ENCODE measurements around the gene ITIH4. TPM values are rescaled to one million over a fixed set of nuclear protein-coding genes. Genes with fewer than 3 reads are reported as not detected.
"Not testable (repeated sequence)": the region's sequence is repeated elsewhere in the genome, so short reads cannot be mapped to it uniquely, and the experiment has no call there.

The ITIH4 gene
- total RNA-seq, 1 donor from 2014 or later: 23.7 TPM

- H3K27ac ChIP-seq: no peak overlapping the region
- no peaks in the 10 kb centered on the region for H3K27me3 ChIP-seq (ENCODE audit: low read depth)
- H3K4me3 ChIP-seq: no peak overlapping the region
- no peak for TF ChIP-seq CTCF (IDR thresholded peaks at IDR 0.05)
- no peaks in the 10 kb centered on the region for H3K4me1 ChIP-seq
- H3K9me3 ChIP-seq: no peaks in the 10 kb centered on the region
- H3K36me3 ChIP-seq: no peaks in the 10 kb centered on the region
- DNase-seq: peak; percentile 20
- ATAC-seq: no peak
- intact Hi-C loops (cut with DNase I): no loop called here
These were observed 52.3 kb downstream of the ITIH4 start for GRCh38 chr3:52777959-52778805.

GRCh38 chr3:52777127-52777958 is 53.1 kb downstream of the ITIH4 start, which contains the start of gene ITIH1:
Gene ITIH1, plus strand, starts transcription at chr3:52777599. Its CDS starts 17 bp downstream, at chr3:52777616.
- Histone ChIP-seq H3K36me3 (no peaks in the 10 kb centered on the region), H3K27me3 (ENCODE audit: low read depth) (no peaks in the 10 kb centered on the region), H3K4me1 (no peaks in the 10 kb centered on the region), H3K9me3 (no peaks in the 10 kb centered on the region), H3K27ac (no peak within 1 kb of the TSS), H3K4me3 (no peak within 1 kb of the TSS)
- no peak for ATAC-seq
- intact Hi-C loops (cut with DNase I): no loop called here
- TF ChIP-seq CTCF (IDR thresholded peaks at IDR 0.05): no peak
- DNase-seq: peak; percentile 41

DNA sequence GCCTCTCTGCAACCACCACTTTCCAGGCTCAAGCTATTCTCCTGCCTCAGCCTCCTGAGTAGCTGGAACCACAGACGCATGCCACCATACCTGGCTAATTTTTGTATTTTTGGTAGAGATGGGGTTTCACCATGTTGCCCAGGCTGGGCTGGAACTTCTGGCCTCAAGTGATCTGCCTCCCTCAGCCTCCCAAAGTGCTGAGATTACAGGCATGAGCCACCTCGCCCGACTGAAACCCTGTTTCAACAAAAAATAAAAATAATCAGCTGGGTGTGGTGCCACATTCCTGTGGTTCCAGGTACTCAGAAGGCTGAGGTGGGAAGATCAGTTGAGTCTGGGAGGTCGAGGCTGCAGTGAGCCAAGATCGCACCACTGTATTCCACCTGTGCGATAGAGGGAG is 54.0 kb downstream of the ITIH4 start:
- ATAC-seq; H3K4me1 ChIP-seq; H3K9me3 ChIP-seq; H3K36me3 ChIP-seq; DNase-seq; intact Hi-C loops (cut with DNase I); H3K4me3 ChIP-seq; H3K27me3 ChIP-seq (ENCODE audit: low read depth); H3K27ac ChIP-seq: not testable (repeated sequence)

DNA sequence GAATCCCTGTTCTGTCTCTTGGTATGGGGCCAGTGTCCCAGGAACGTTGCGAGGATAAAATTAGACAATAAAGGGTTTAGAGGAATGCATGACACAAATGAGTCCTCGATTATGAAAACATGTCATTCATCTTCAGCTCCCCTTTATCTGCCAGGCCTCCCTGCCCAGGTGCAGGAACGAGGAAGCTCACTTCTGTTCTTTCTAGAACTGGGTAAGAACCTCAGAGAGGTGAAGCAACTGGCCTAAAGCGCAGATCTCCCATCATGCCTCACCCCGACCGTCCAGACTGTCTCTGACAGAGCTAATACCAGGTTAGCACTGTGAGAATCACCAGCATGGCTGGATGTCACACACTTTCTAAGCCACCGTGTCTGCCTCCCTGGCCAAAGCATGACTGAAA is 54.6 kb downstream of the ITIH4 start:
- intact Hi-C loops (cut with DNase I): no loop called here

GRCh38 chr3:52774901-52775864 is 55.3 kb downstream of the ITIH4 start:
- peaks cover 6% of the 10 kb centered on the region for H3K4me1 ChIP-seq
- intact Hi-C loops (cut with DNase I): no loop called here
- H3K4me3 ChIP-seq: no peak overlapping the region
- H3K27ac ChIP-seq: no peak overlapping the region
- no peak for ATAC-seq
- no peaks in the 10 kb centered on the region for H3K9me3 ChIP-seq
- no peak for TF ChIP-seq CTCF (IDR thresholded peaks at IDR 0.05)
- H3K36me3 ChIP-seq: no peaks in the 10 kb centered on the region
- peak; percentile 41 for DNase-seq
- H3K27me3 ChIP-seq (ENCODE audit: low read depth): no peaks in the 10 kb centered on the region

More for the DNA sequence above, 54.6 kb downstream of the ITIH4 start:
- ATAC-seq: no peak
- DNase-seq: peak; percentile 4
- no peaks in the 10 kb centered on the region for H3K9me3 ChIP-seq
- H3K4me1 ChIP-seq: peaks cover 5% of the 10 kb centered on the region
- H3K27me3 ChIP-seq (ENCODE audit: low read depth): no peaks in the 10 kb centered on the region
- no peaks in the 10 kb centered on the region for H3K36me3 ChIP-seq
- TF ChIP-seq CTCF (IDR thresholded peaks at IDR 0.05): no peak
- H3K27ac ChIP-seq: no peak overlapping the region
- no peak overlapping the region for H3K4me3 ChIP-seq
